ENCODE results near the gene CERS3. TPM values are rescaled to one million over a fixed set of nuclear protein-coding genes. Genes with fewer than 3 reads are reported as not detected.
A peak's percentile ranks its signal among the peaks of the same experiment; 100 is the strongest.

CERS3 gene
- total RNA-seq, 2 experiments from 2014 or later: 0.33 to 0.43 TPM

GRCh38 chr15:100558771-100559254 is 30.1 kb upstream of the CERS3 start:
- Mint-ChIP-seq H3K36me3 (ENCODE audit: low read depth) (peaks cover 45% of the 10 kb centered on the region), H3K4me3 (no peak overlapping the region), H3K27ac (no peak overlapping the region), H3K4me1 (no peaks in the 10 kb centered on the region), H3K9me3 (peaks cover 3% of the 10 kb centered on the region), H3K27me3 (no peaks in the 10 kb centered on the region)
- ChIA-PET POLR2A (no interaction called here), CTCF (no interaction called here)
- DNase-seq: no peak

DNA sequence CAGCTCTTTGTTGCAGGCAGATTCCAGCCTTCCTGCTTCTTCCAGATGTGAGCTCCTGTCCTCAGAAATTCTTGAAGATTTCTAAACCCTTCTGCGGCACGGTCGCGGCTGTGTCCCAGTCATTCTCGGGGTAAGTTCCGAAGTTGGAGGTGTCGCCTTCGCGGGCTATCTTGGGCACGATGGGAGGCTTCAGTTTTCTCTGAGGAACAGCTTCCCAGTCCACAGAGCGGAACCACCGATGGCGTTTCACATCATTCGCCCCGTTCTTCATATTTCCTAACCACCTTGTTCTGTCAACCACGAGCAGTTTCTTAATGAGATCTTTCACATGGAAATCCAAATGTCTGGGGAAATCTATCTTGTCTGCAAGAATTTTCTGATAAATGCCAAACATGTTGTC is 24.7 kb upstream of the CERS3 start:
- ChIA-PET POLR2A (no interaction called here), CTCF (no interaction called here)
- no peak overlapping the region for H3K4me3 Mint-ChIP-seq
- H3K27me3 Mint-ChIP-seq: no peaks in the 10 kb centered on the region
- DNase-seq: no peak
- no peaks in the 10 kb centered on the region for H3K4me1 Mint-ChIP-seq
- H3K27ac Mint-ChIP-seq: no peak overlapping the region
- peaks cover 10% of the 10 kb centered on the region for H3K9me3 Mint-ChIP-seq
- H3K36me3 Mint-ChIP-seq (ENCODE audit: low read depth): peaks cover 37% of the 10 kb centered on the region

GRCh38 chr15:100547961-100548360 is 19.2 kb upstream of the CERS3 start:
- Mint-ChIP-seq H3K4me1 (no peaks in the 10 kb centered on the region), H3K36me3 (ENCODE audit: low read depth) (peaks cover 16% of the 10 kb centered on the region), H3K27ac (peak overlapping the region; percentile 35), H3K4me3 (no peak overlapping the region), H3K9me3 (peaks cover 10% of the 10 kb centered on the region), H3K27me3 (no peaks in the 10 kb centered on the region)
- ChIA-PET CTCF (no interaction called here), POLR2A (no interaction called here)
- DNase-seq: no peak

DNA sequence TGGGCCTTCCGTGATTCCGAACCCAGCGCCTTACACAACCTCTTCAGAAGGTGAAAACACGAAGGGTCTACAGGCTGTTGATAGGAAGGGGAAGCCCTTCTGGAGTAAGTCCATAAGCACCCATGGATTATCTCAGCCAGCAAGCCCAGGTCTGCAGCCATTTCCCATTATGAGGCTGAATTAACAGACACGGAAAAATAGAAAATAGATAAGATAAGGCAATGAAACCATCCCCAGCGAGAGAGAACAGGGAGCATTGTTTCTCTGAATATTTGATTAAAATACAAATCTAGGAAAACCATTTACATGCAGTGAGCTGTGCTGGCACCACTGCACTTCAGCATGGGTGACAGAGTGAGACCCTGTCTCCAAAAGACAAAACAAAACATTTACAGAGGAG is 16.2 kb upstream of the CERS3 start:
- H3K27me3 Mint-ChIP-seq: no peaks in the 10 kb centered on the region
- H3K4me3 Mint-ChIP-seq: no peak overlapping the region
- POLR2A ChIA-PET: no interaction called here
- CTCF ChIA-PET: no interaction called here
- H3K4me1 Mint-ChIP-seq: no peaks in the 10 kb centered on the region
- H3K9me3 Mint-ChIP-seq: no peaks in the 10 kb centered on the region
- no peaks in the 10 kb centered on the region for H3K36me3 Mint-ChIP-seq (ENCODE audit: low read depth)
- H3K27ac Mint-ChIP-seq: no peak overlapping the region
- DNase-seq: no peak

- CTCF ChIA-PET: no interaction called here
- no peaks in the 10 kb centered on the region for H3K9me3 Mint-ChIP-seq
- no peaks in the 10 kb centered on the region for H3K27me3 Mint-ChIP-seq
- no peak overlapping the region for H3K27ac Mint-ChIP-seq
- H3K4me1 Mint-ChIP-seq: no peaks in the 10 kb centered on the region
- no peaks in the 10 kb centered on the region for H3K36me3 Mint-ChIP-seq (ENCODE audit: low read depth)
- no peak for DNase-seq
- POLR2A ChIA-PET: no interaction called here
- H3K4me3 Mint-ChIP-seq: no peak overlapping the region
These were observed 15.6 kb upstream of the CERS3 start for GRCh38 chr15:100544338-100544841.

- Mint-ChIP-seq H3K36me3 (ENCODE audit: low read depth) (no peaks in the 10 kb centered on the region), H3K4me3 (no peak overlapping the region), H3K27me3 (no peaks in the 10 kb centered on the region), H3K27ac (no peak overlapping the region), H3K9me3 (no peaks in the 10 kb centered on the region), H3K4me1 (no peaks in the 10 kb centered on the region)
- ChIA-PET POLR2A (no interaction called here), CTCF (no interaction called here)
- DNase-seq: no peak
These were observed 13.5 kb upstream of the CERS3 start for GRCh38 chr15:100542290-100542689.

DNA sequence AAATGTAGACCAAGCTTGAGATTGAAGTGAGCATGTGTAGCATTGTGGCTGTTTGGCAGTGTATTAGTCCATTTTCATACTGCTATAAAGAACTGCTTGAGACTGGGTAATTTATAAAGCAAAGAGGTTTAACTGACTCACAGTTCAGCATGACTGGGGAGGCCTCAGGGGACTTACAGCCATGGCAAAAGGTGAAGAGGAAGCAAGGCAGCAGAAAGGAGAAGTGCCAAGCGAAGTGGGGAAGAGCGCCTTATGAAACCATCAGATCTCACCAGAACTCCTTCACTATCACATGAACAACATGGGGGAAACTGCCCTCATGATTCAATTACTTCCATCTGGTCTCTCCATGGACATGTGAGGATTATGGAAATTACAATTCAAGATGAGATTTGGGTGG is 8.6 kb upstream of the CERS3 start:
- Mint-ChIP-seq H3K27me3 (no peaks in the 10 kb centered on the region), H3K9me3 (no peaks in the 10 kb centered on the region), H3K27ac (no peak overlapping the region), H3K4me3 (no peak overlapping the region), H3K36me3 (ENCODE audit: low read depth) (no peaks in the 10 kb centered on the region), H3K4me1 (no peaks in the 10 kb centered on the region)
- POLR2A ChIA-PET: no interaction called here
- no peak for DNase-seq
- CTCF ChIA-PET: no interaction called here

GRCh38 chr15:100536733-100537132 is 8.0 kb upstream of the CERS3 start:
- no peak overlapping the region for H3K4me3 Mint-ChIP-seq
- H3K36me3 Mint-ChIP-seq (ENCODE audit: low read depth): no peaks in the 10 kb centered on the region
- H3K4me1 Mint-ChIP-seq: no peaks in the 10 kb centered on the region
- H3K27me3 Mint-ChIP-seq: no peaks in the 10 kb centered on the region
- no peak for DNase-seq
- no peaks in the 10 kb centered on the region for H3K9me3 Mint-ChIP-seq
- H3K27ac Mint-ChIP-seq: no peak overlapping the region
- CTCF ChIA-PET: no interaction called here
- POLR2A ChIA-PET: no interaction called here

DNA sequence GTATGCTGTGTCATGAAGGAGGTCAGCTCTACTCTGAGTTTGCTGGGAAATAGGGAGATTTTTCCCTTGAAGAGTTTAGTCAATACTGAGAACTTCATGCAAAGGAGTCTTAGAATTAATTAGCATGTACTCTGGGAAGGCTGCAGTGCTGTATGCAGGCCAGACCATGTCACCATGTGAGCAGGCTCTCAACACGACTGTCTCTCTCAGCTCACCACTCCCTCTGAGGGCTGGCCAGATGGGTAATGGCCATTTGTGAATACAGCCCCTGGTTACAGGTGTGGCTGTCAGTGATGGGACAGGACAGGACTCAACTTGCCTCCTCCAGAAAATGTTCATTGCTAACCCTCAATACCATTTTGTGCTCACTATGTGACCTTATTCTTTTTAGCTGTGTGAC is 5.1 kb upstream of the CERS3 start:
- Mint-ChIP-seq H3K4me3 (no peak overlapping the region), H3K9me3 (no peaks in the 10 kb centered on the region), H3K27me3 (peaks cover 4% of the 10 kb centered on the region), H3K4me1 (no peaks in the 10 kb centered on the region), H3K27ac (no peak overlapping the region), H3K36me3 (ENCODE audit: low read depth) (no peaks in the 10 kb centered on the region)
- POLR2A ChIA-PET: no interaction called here
- CTCF ChIA-PET: no interaction called here
- no peak for DNase-seq

- POLR2A ChIA-PET: no interaction called here
- no peaks in the 10 kb centered on the region for H3K9me3 Mint-ChIP-seq
- H3K36me3 Mint-ChIP-seq (ENCODE audit: low read depth): no peaks in the 10 kb centered on the region
- peaks cover 4% of the 10 kb centered on the region for H3K27me3 Mint-ChIP-seq
- no peak overlapping the region for H3K4me3 Mint-ChIP-seq
- CTCF ChIA-PET: no interaction called here
- H3K4me1 Mint-ChIP-seq: no peaks in the 10 kb centered on the region
- no peak overlapping the region for H3K27ac Mint-ChIP-seq
- no peak for DNase-seq
These were observed 3.1 kb upstream of the CERS3 start for GRCh38 chr15:100531823-100532327.

- ChIA-PET POLR2A (no interaction called here), CTCF (no interaction called here)
- no peaks in the 10 kb centered on the region for H3K9me3 Mint-ChIP-seq
- no peaks in the 10 kb centered on the region for H3K4me1 Mint-ChIP-seq
- H3K27me3 Mint-ChIP-seq: peaks cover 4% of the 10 kb centered on the region
- no peak for DNase-seq
- no peaks in the 10 kb centered on the region for H3K36me3 Mint-ChIP-seq (ENCODE audit: low read depth)
- H3K27ac Mint-ChIP-seq: no peak overlapping the region
- no peak overlapping the region for H3K4me3 Mint-ChIP-seq
These were observed 2.5 kb upstream of the CERS3 start for GRCh38 chr15:100531204-100531603.

- Mint-ChIP-seq H3K36me3 (ENCODE audit: low read depth) (no peaks in the 10 kb centered on the region), H3K4me1 (no peaks in the 10 kb centered on the region), H3K27ac (no peak overlapping the region), H3K27me3 (peaks cover 4% of the 10 kb centered on the region), H3K4me3 (no peak overlapping the region), H3K9me3 (no peaks in the 10 kb centered on the region)
- POLR2A ChIA-PET: no interaction called here
- CTCF ChIA-PET: no interaction called here
- DNase-seq: no peak
These were observed 806 bp upstream of the CERS3 start for GRCh38 chr15:100529556-100529955.

DNA sequence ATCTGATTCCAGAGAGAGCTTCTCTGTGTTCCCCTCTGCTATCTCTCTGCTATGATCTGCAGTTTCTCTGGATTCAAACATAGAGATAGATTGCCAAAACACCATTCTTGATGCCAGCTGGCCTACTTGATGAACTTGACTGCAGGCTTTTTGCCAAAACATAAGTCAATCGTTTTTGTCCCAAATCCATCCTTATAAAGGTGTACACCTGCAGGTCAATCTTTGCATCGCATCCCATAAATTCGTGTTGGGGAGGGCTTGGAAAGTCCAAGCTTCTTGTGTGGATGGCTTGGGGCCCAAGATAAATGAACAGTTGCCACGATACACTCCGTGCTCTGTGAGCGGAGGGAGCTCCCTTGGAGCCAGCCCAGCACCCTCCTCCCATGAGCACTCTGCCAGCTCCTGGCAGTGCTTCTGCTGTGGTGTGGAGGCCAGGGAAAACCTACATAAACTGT is 2.7 kb downstream of the CERS3 start:
- no peaks in the 10 kb centered on the region for H3K36me3 Mint-ChIP-seq (ENCODE audit: low read depth)
- no peak overlapping the region for H3K27ac Mint-ChIP-seq
- no peak overlapping the region for H3K4me3 Mint-ChIP-seq
- POLR2A ChIA-PET: no interaction called here
- DNase-seq: no peak
- CTCF ChIA-PET: no interaction called here
- peaks cover 3% of the 10 kb centered on the region for H3K9me3 Mint-ChIP-seq
- H3K4me1 Mint-ChIP-seq: peaks cover 2% of the 10 kb centered on the region
- peaks cover 4% of the 10 kb centered on the region for H3K27me3 Mint-ChIP-seq

DNA sequence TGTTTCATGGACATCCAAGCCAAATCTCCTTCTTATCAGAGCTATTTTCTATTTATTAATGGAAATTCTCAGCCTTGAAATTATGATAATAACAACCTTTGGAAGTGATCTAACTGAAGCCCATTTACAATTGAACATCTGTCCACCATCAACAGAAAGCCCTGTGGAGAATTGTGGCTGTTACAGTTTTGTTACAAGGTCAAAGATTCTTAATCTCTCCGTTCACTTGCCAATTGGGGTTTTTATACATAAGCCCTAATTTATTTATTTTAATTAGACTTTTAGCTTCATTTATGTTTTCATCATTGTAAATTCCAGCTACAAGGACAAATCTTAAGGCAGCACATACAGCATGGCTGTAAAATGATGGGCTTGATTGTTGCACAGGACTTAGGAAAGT is 3.3 kb downstream of the CERS3 start:
- Mint-ChIP-seq H3K4me3 (no peak overlapping the region), H3K4me1 (peaks cover 8% of the 10 kb centered on the region), H3K27ac (no peak overlapping the region), H3K9me3 (peaks cover 3% of the 10 kb centered on the region), H3K27me3 (peaks cover 4% of the 10 kb centered on the region), H3K36me3 (ENCODE audit: low read depth) (no peaks in the 10 kb centered on the region)
- ChIA-PET CTCF (no interaction called here), POLR2A (no interaction called here)
- no peak for DNase-seq

DNA sequence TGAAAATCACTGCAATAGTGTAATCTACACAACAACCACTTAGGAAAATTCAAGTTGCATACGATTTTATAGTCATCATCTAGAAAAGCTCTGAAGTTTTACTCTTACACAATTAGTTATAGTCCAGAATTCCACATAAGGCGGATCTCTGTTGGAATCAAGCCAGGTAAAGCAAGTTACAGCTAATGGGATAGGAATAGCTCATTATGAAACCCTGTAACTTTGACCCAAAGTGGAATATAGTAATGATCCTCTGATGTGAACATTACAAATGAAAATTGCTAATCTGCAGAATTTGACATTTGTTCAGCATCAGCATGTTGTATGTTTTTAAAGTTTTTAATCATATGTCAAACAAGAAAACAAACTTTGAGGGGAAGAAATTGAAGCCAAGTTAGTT is 4.4 kb downstream of the CERS3 start:
- Mint-ChIP-seq H3K36me3 (ENCODE audit: low read depth) (no peaks in the 10 kb centered on the region), H3K9me3 (peaks cover 3% of the 10 kb centered on the region), H3K27ac (no peak overlapping the region), H3K4me1 (peaks cover 15% of the 10 kb centered on the region), H3K27me3 (no peaks in the 10 kb centered on the region), H3K4me3 (no peak overlapping the region)
- ChIA-PET POLR2A (no interaction called here), CTCF (no interaction called here)
- no peak for DNase-seq

Data from activated CD4-positive, alpha-beta memory T cell treated with anti-CD3 and anti-CD28 coated beads, Interleukin-2, amount 10 ng/mL, durations not matched to agents 7 days and 5 days (primary cell).